ENCODE results near the gene ZNF415.

The ZNF415 gene

DNA sequence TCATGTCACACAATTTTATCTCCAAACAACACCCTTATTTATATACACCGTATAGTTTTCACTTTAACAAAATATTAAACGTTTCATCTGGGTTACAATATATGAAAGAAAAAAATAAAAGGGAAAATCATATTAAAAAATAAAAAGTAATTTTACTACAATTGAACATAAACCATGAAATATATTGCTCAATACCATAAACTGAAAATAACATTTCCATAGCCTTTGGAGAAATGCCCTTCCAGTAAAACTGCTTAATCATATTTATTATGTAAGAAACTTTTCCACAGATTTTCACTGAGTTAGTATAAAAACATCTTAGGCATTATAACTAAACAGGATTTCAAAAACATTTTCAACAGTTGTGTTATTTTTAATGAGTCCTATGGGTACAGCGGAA, 27.6 kb upstream of the ZNF415 start:
- Histone ChIP-seq H3K4me3 (ENCODE audit: low read depth, low read length) (no peak overlapping the region), H3K36me3 (no peaks in the 10 kb centered on the region), H3K9me3 (no peaks in the 10 kb centered on the region), H3K4me1 (no peaks in the 10 kb centered on the region), H3K27me3 (no peaks in the 10 kb centered on the region)
- TF ChIP-seq, protein P1, sequence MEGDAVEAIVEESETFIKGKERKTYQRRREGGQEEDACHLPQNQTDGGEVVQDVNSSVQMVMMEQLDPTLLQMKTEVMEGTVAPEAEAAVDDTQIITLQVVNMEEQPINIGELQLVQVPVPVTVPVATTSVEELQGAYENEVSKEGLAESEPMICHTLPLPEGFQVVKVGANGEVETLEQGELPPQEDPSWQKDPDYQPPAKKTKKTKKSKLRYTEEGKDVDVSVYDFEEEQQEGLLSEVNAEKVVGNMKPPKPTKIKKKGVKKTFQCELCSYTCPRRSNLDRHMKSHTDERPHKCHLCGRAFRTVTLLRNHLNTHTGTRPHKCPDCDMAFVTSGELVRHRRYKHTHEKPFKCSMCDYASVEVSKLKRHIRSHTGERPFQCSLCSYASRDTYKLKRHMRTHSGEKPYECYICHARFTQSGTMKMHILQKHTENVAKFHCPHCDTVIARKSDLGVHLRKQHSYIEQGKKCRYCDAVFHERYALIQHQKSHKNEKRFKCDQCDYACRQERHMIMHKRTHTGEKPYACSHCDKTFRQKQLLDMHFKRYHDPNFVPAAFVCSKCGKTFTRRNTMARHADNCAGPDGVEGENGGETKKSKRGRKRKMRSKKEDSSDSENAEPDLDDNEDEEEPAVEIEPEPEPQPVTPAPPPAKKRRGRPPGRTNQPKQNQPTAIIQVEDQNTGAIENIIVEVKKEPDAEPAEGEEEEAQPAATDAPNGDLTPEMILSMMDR (IDR thresholded peaks at IDR 0.05; ENCODE audit: low read depth, low read length): no peak
- no peak for DNase-seq

DNA sequence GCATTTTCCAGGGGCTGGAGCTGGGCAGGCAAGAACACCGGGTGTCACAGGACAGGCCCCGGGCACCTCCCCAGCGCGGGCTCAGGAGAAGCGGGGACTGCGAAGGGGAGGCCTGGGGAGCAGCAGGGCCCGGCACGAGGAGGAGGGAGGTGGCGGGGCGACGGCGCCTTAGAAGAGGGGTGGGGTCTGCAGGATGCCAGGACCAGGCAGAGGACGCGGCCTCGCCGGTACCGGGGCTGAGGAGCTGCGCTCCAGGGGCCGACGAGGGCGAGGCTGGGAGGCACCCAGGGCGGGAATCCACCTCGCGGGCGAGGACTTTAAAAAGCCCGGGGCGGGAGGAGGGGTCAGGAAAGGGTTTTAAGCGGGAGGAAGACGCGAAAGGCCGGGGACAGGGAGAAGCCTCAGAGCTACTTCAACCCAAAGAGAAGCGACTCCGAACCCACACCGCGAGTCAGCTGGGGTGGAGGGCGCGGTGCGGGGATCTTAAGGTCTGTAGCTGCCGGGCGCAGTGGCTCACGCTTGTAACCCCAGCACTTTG, 25.5 kb upstream of the ZNF415 start:
- Histone ChIP-seq H3K36me3 (no peaks in the 10 kb centered on the region), H3K4me1 (no peaks in the 10 kb centered on the region), H3K4me3 (ENCODE audit: low read depth, low read length) (peak overlapping the region; percentile 59), H3K9me3 (no peaks in the 10 kb centered on the region), H3K27me3 (no peaks in the 10 kb centered on the region)
- TF ChIP-seq, protein P1 (IDR thresholded peaks at IDR 0.05; ENCODE audit: low read depth, low read length): no peak
- peak; percentile 11 for DNase-seq

DNA sequence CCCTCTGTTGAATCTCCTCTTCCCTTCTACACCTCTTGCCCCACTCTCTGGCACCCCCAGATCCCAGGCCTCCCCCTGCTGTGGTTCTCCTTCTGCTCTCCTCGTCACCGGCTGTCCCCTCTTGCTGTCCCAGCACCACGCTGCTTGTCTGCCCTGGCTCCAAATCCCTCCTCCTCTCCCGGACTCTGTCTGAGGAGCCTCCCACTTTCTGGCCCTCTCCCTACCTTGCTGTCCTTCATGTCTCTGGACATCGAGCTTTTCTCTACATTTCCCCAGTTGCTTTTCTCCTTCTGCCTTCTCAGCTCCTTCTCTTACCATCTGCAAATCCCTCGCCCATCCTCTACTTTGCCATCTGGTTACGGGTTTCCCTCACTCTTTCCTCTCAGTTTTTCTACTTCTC, 24.9 kb upstream of the ZNF415 start:
- Histone ChIP-seq H3K27me3 (no peaks in the 10 kb centered on the region), H3K36me3 (no peaks in the 10 kb centered on the region), H3K9me3 (no peaks in the 10 kb centered on the region), H3K4me1 (no peaks in the 10 kb centered on the region), H3K4me3 (ENCODE audit: low read depth, low read length) (no peak overlapping the region)
- TF ChIP-seq, protein P1 (IDR thresholded peaks at IDR 0.05; ENCODE audit: low read depth, low read length): no peak
- no peak for DNase-seq

DNA sequence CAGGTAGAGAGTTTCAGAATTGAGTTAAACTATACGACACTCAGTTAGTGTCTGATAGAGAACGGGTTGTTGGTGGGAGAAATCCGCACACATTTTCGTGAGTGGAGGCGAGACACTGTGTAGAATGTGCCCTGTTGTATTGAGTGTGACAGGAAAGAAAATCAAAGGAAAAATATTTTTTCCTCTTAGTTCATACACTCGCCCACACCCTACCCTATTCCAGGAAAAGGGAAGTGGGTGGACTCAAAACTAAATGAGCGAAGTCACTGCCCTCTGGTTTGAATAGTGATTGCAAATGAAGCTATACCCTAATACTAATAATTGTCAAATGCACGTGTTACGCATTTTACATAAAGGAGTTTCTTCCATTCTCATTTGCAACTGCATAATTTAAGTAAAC, 24.1 kb upstream of the ZNF415 start:
- no peaks in the 10 kb centered on the region for H3K9me3 ChIP-seq
- TF ChIP-seq, protein P1 (IDR thresholded peaks at IDR 0.05; ENCODE audit: low read depth, low read length): no peak
- no peak overlapping the region for H3K4me3 ChIP-seq (ENCODE audit: low read depth, low read length)
- H3K27me3 ChIP-seq: no peaks in the 10 kb centered on the region
- no peaks in the 10 kb centered on the region for H3K4me1 ChIP-seq
- no peak for DNase-seq
- no peaks in the 10 kb centered on the region for H3K36me3 ChIP-seq

DNA sequence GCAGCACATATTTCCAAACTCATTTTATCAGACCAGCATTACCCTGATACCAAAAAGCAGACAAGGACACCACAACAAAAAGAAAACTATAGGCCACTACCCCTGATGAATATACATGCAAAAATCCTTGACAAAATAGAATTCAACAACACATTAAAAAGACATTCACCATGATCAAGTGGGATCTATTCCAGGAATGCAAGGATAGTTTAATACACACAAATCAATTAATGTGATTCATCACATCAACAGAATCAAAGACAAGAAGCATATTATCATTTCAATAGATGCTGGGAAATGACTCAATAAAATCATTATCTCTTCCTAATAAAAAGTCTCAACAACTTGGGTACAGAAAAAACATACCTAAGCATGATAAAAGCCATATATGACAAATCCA, 14.9 kb upstream of the ZNF415 start:
- Histone ChIP-seq H3K4me3 (ENCODE audit: low read depth, low read length) (no peak overlapping the region), H3K27me3 (no peaks in the 10 kb centered on the region), H3K4me1 (no peaks in the 10 kb centered on the region), H3K36me3 (no peaks in the 10 kb centered on the region), H3K9me3 (no peaks in the 10 kb centered on the region)
- TF ChIP-seq, protein P1 (IDR thresholded peaks at IDR 0.05; ENCODE audit: low read depth, low read length): no peak
- no peak for DNase-seq

DNA sequence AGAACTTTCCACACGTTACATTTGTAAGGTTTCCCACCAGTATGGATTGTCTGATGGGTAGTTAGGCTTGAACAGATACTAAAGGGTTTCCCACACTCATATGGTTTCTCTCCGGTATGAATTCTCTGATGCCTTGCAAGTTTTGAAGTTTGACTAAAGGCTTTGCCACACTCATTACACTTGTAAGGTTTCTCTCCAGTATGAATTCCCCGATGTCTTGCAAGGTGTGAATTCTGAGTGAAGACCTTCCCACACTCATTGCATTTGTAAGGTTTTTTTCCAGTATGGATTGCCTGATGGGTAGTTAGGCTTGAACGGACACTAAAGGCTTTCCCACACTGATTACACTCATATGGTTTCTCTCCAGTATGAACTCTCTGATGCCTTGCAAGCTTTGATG, 7.6 kb upstream of the ZNF415 start:
- no peak for DNase-seq
- no peaks in the 10 kb centered on the region for H3K27me3 ChIP-seq
- TF ChIP-seq, protein P1 (IDR thresholded peaks at IDR 0.05; ENCODE audit: low read depth, low read length): no peak
- H3K4me3 ChIP-seq (ENCODE audit: low read depth, low read length): no peak overlapping the region
- H3K4me1 ChIP-seq: no peaks in the 10 kb centered on the region
- no peaks in the 10 kb centered on the region for H3K36me3 ChIP-seq
- H3K9me3 ChIP-seq: no peaks in the 10 kb centered on the region; the same call in 1 of the 2 replicates

All from BE2C (cell line).